Uterus (tissue), 2 donors: Measurements from ENCODE around the gene MED13L.

Source experiments
- POLR2A ChIP-seq, 2 donors: fragments of 450-650 bp; IDR thresholded peaks; one replicate each; pipeline ENCODE4 v1.6.1; 2016; ENCODE audit warnings: antibody characterized with exemption in 2 of 2, mild to moderate bottlenecking in 1 of 2, moderate library complexity in 1 of 2
- TF ChIP-seq, protein P1 (sequence below), 4 experiments: fragments of 200-600 bp in 2 of 4; fragments of 450-650 bp in 2 of 4; sonication (generic) in 2 of 4; IDR thresholded peaks; one replicate each; pipeline ENCODE4 v1.5.1; 2016 to 2019; ENCODE audit warnings: antibody characterized with exemption in 4 of 4, mild to moderate bottlenecking in 2 of 4, moderate library complexity in 1 of 4

GRCh38 chr12:116202433-116202832 is 75.1 kb downstream of the MED13L start:
- TF ChIP-seq, protein P1, sequence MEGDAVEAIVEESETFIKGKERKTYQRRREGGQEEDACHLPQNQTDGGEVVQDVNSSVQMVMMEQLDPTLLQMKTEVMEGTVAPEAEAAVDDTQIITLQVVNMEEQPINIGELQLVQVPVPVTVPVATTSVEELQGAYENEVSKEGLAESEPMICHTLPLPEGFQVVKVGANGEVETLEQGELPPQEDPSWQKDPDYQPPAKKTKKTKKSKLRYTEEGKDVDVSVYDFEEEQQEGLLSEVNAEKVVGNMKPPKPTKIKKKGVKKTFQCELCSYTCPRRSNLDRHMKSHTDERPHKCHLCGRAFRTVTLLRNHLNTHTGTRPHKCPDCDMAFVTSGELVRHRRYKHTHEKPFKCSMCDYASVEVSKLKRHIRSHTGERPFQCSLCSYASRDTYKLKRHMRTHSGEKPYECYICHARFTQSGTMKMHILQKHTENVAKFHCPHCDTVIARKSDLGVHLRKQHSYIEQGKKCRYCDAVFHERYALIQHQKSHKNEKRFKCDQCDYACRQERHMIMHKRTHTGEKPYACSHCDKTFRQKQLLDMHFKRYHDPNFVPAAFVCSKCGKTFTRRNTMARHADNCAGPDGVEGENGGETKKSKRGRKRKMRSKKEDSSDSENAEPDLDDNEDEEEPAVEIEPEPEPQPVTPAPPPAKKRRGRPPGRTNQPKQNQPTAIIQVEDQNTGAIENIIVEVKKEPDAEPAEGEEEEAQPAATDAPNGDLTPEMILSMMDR (IDR thresholded peaks at IDR 0.05), result no peak
- no peak for TF ChIP-seq POLR2A (IDR thresholded peaks at IDR 0.05)
